GM12801 (cell line): ENCODE measurements around the gene DNAAF8.

Source experiments
- TF ChIP-seq, protein P1 (sequence below): IDR thresholded peaks from one replicate; pipeline ENCODE4 v1.5.1; 2011; ENCODE audit warnings: control low read depth; ENCODE audit not compliant: insufficient read length; ENCODE audit errors: extremely low read depth

DNAAF8 gene

DNA sequence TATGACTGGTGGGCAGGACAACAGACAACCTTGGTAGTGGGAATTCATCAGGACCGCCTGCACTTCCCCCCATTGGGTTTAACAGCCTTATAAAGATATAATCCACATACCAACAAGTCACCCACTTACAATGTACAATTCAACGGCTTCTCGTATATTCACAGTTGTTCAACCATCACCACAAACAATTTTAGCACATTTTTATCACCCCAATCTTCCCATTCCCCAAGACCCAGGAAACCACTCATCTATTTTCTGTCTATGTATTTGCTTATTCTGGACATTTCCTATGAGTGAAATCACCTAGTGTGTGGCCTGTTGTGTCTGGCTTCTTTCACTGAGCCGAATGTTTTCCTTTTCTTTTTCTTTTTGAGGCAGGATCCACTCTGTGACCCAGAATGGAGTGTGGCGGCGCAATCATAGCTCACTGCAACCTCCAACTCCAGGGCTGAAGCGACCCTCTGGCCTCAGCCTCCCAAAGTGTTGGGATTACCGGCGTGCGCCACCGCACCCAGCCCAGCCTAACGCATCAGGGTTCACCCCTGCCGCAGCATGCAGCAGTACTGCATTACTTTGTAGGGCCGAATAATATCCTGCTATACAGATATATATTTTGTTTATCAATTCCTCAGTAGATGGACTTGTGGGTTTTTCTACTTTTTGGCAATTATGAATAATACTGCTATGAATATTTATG lies 11.1 kb upstream of the DNAAF8 start:
- TF ChIP-seq, protein P1, sequence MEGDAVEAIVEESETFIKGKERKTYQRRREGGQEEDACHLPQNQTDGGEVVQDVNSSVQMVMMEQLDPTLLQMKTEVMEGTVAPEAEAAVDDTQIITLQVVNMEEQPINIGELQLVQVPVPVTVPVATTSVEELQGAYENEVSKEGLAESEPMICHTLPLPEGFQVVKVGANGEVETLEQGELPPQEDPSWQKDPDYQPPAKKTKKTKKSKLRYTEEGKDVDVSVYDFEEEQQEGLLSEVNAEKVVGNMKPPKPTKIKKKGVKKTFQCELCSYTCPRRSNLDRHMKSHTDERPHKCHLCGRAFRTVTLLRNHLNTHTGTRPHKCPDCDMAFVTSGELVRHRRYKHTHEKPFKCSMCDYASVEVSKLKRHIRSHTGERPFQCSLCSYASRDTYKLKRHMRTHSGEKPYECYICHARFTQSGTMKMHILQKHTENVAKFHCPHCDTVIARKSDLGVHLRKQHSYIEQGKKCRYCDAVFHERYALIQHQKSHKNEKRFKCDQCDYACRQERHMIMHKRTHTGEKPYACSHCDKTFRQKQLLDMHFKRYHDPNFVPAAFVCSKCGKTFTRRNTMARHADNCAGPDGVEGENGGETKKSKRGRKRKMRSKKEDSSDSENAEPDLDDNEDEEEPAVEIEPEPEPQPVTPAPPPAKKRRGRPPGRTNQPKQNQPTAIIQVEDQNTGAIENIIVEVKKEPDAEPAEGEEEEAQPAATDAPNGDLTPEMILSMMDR = no peak

DNA sequence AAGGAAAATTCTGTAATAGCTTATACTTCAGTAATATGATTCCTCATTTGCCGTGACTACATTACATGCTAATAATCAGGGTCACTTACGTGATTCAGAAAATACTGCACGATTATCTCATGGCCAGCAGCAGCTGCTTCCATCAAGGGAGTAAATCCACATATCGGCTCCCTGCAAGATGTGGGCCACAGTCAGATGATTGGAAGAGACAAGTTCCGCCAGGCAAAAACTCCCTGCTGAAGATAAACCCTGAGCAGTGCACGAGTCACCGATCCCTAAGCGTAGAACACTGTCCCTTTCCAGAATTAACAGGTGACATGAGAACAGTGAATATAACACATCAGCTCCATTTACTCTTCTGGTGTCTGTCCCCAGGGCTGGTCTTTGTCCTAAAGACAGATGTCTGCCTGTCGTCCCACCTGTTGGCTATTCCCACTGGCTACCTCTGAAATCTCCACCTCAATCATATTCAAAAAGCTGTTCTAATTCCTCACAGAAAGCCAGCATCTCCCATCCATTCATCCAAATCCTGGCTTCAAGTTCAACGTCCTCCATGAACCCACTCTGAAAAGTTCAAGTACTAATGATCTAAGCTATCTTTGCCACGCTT lies 9.6 kb upstream of the DNAAF8 start:
- TF ChIP-seq, protein P1 = no peak

- TF ChIP-seq, protein P1 = no peak
Observed at GRCh38 chr16:4726616-4727015, 7.7 kb upstream of the DNAAF8 start.

DNA sequence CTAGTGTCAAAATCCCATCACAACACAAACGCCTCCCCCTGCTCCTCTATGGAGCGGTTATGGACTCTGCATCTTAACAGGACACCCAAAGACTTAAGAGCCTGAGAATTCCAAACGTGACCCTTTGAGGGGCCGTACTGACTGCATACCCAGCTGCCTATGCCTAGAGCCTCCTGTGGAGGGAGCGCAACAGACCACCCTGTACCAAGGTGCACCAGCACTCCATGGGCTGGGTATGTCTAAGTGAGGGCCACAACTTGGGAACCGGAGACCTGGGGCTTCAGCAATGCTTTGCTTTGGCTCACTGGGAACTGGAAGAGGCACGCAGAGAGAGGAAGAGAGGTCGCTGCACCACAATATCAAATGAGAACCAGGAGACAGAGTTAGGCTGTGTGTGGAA lies 5.7 kb upstream of the DNAAF8 start:
- TF ChIP-seq, protein P1 = no peak

DNA sequence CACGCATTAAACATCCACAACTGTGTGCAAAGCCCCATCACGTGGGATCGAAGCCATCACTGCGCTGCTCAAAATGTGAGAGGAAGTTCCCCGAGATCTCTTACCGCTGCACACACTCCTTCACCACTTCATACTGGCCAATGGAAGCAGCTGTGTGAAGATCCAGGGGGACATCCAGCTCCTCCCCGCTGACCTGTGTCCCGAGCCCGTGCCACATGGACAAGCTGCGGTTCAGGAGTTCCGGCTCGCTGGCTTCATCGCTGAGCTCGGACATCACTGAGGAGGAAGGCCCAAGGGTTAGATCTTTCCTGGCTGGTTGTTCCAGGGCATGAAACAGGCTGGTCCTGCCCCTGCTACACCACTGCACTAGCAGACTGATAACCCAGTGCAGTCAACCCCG lies 4.5 kb upstream of the DNAAF8 start:
- TF ChIP-seq, protein P1 = no peak

- TF ChIP-seq, protein P1 = no peak
Observed at GRCh38 chr16:4733211-4733742, 1.1 kb upstream of the DNAAF8 start.

- TF ChIP-seq, protein P1 = no peak
Observed at GRCh38 chr16:4733747-4734062, 632 bp upstream of the DNAAF8 start.
